H9 (cell line): ENCODE results near the gene MED27. TPM values are rescaled to one million over a fixed set of nuclear protein-coding genes. Genes with fewer than 3 reads are reported as not detected.

Experiments
- DNase-seq: peaks from one replicate; pipeline ENCODE4 v3.0.0-alpha.2; 2017
- H2AFZ ChIP-seq: one replicate; pipeline ENCODE4 v1.6.1; 2013; ENCODE audit warnings: mild to moderate bottlenecking, low read length, control low read depth, moderate library complexity
- H2AK5ac ChIP-seq: 2 replicates; pipeline ENCODE4 v1.6.1; 2013; ENCODE audit warnings: low read length, control low read depth, mixed read lengths; ENCODE audit not compliant: insufficient read length
- H2BK120ac ChIP-seq: one replicate; pipeline ENCODE4 v1.6.1; 2013; ENCODE audit warnings: low read depth, mild to moderate bottlenecking, low read length, control low read depth, inconsistent platforms; ENCODE audit not compliant: poor library complexity, severe bottlenecking
- H2BK12ac ChIP-seq: 2 replicates; pipeline ENCODE4 v1.6.1; 2013; ENCODE audit warnings: low read length, control low read depth, mixed read lengths, low read depth; ENCODE audit not compliant: insufficient read length
- H2BK15ac ChIP-seq: 2 replicates; pipeline ENCODE4 v1.6.1; 2013; ENCODE audit warnings: low read depth, low read length, control low read depth
- H2BK20ac ChIP-seq: one replicate; pipeline ENCODE4 v1.6.1; 2013; ENCODE audit warnings: low read depth, mild to moderate bottlenecking, low read length, control low read depth, inconsistent platforms; ENCODE audit not compliant: poor library complexity, severe bottlenecking
- H2BK5ac ChIP-seq: 2 replicates; pipeline ENCODE4 v1.6.1; 2013; ENCODE audit warnings: low read length, control low read depth, mixed read lengths; ENCODE audit not compliant: insufficient read length
- H3K14ac ChIP-seq: 2 replicates; pipeline ENCODE4 v1.6.1; 2013; ENCODE audit warnings: low read length, control low read depth; ENCODE audit not compliant: insufficient read depth
- H3K18ac ChIP-seq: 2 replicates; pipeline ENCODE4 v1.6.1; 2013; ENCODE audit warnings: low read depth, mild to moderate bottlenecking, mixed read lengths, low read length, control low read depth; ENCODE audit not compliant: insufficient read length
- H3K23ac ChIP-seq: 2 replicates; pipeline ENCODE4 v1.6.1; 2013; ENCODE audit warnings: low read length, control low read depth, mixed read lengths, low read depth; ENCODE audit not compliant: insufficient read length
- H3K23me2 ChIP-seq: 2 replicates; pipeline ENCODE4 v1.6.1; 2013; ENCODE audit warnings: low read depth, mild to moderate bottlenecking, mixed read lengths, low read length, control low read depth; ENCODE audit not compliant: insufficient read length, poor library complexity, severe bottlenecking
- H3K27ac ChIP-seq: 2 replicates; pipeline ENCODE4 v1.5.1; 2013; ENCODE audit warnings: low read length, control low read depth, mixed read lengths, low read depth; ENCODE audit not compliant: insufficient read length
- H3K27me3 ChIP-seq: 2 replicates; pipeline ENCODE4 v1.6.1; 2013; ENCODE audit warnings: low read length, control low read depth, inconsistent platforms; ENCODE audit not compliant: insufficient read depth
- H3K4ac ChIP-seq: 2 replicates; pipeline ENCODE4 v1.6.1; 2013; ENCODE audit warnings: low read depth, mild to moderate bottlenecking, control low read depth, inconsistent platforms, low read length, moderate library complexity
- H3K4me1 ChIP-seq: 2 replicates; pipeline ENCODE4 v1.6.1; 2013; ENCODE audit warnings: low read length, control low read depth, inconsistent platforms; ENCODE audit not compliant: insufficient read depth
- H3K4me2 ChIP-seq: 2 replicates; pipeline ENCODE4 v1.6.1; 2013; ENCODE audit warnings: low read length, control low read depth, mixed read lengths; ENCODE audit not compliant: insufficient read length, insufficient read depth
- H3K56ac ChIP-seq: 2 replicates; pipeline ENCODE4 v1.6.1; 2013; ENCODE audit warnings: low read depth, mild to moderate bottlenecking, mixed read lengths, low read length, control low read depth; ENCODE audit not compliant: insufficient read length
- H3K79me1 ChIP-seq: 2 replicates; pipeline ENCODE4 v1.6.1; 2013; ENCODE audit warnings: low read depth, mild to moderate bottlenecking, moderate library complexity, low read length, control low read depth, inconsistent platforms; ENCODE audit not compliant: insufficient read depth, poor library complexity, severe bottlenecking
- H3K79me2 ChIP-seq: 2 replicates; pipeline ENCODE4 v1.6.1; 2013; ENCODE audit warnings: low read length, control low read depth, inconsistent platforms; ENCODE audit not compliant: insufficient read depth
- H3K9ac ChIP-seq: 2 replicates; pipeline ENCODE4 v1.6.1; 2013; ENCODE audit warnings: low read length, control low read depth, mixed read lengths; ENCODE audit not compliant: insufficient read length; ENCODE audit errors: extremely low read depth
- H3K9me3 ChIP-seq: one replicate; pipeline ENCODE4 v1.6.1; 2013; ENCODE audit warnings: low read depth, low read length, inconsistent platforms; ENCODE audit not compliant: control insufficient read depth
- H3T11ph ChIP-seq: one replicate; pipeline ENCODE4 v1.6.1; 2013; ENCODE audit warnings: mild to moderate bottlenecking, low read length, control low read depth, inconsistent platforms
- H4K20me1 ChIP-seq: one replicate; pipeline ENCODE4 v1.6.1; 2013; ENCODE audit not compliant: control insufficient read depth, insufficient read length, insufficient read depth
- H4K5ac ChIP-seq: 2 replicates; pipeline ENCODE4 v1.6.1; 2013; ENCODE audit warnings: low read depth, mild to moderate bottlenecking, mixed read lengths, low read length, control low read depth; ENCODE audit not compliant: insufficient read length
- H4K8ac ChIP-seq: replicated peaks from 2 replicates; pipeline ENCODE4 v1.6.1; 2013; ENCODE audit warnings: low read length, control low read depth, mixed read lengths, low read depth; ENCODE audit not compliant: insufficient read length
- H4K91ac ChIP-seq: 2 replicates; pipeline ENCODE4 v1.6.1; 2013; ENCODE audit warnings: low read depth, mild to moderate bottlenecking, moderate library complexity, mixed read lengths, low read length, control low read depth; ENCODE audit not compliant: insufficient read length
- H3K27ac Mint-ChIP-seq, 3 experiments: 2 replicates in 2 of 3; 3 replicates in 1 of 3; pipeline ENCODE4 v1.8.0; 2020 to 2021; ENCODE audit warnings: mixed read lengths in 3 of 3, mild to moderate bottlenecking in 1 of 3, moderate library complexity in 1 of 3
- H3K27me3 Mint-ChIP-seq: 2 replicates; pipeline ENCODE4 v1.8.0; 2021; ENCODE audit warnings: low read depth, mild to moderate bottlenecking, moderate library complexity, mixed read lengths
- H3K36me3 Mint-ChIP-seq, 3 experiments: 2 replicates in 2 of 3; 3 replicates in 1 of 3; pipeline ENCODE4 v1.8.0; 2020 to 2021; ENCODE audit warnings: low read depth in 3 of 3, mixed read lengths in 3 of 3; ENCODE audit not compliant: insufficient read depth in 1 of 3
- H3K4me1 Mint-ChIP-seq, 2 experiments: 2 replicates each; pipeline ENCODE4 v1.8.0; 2020; ENCODE audit warnings: mixed read lengths in 2 of 2
- H3K4me3 Mint-ChIP-seq, 2 experiments: 2 replicates in 1 of 2; 3 replicates in 1 of 2; pipeline ENCODE4 v1.8.0; 2020 to 2021; ENCODE audit warnings: mild to moderate bottlenecking in 2 of 2, mixed read lengths in 2 of 2, moderate library complexity in 1 of 2
- H3K9me3 Mint-ChIP-seq, 2 experiments: 2 replicates in 1 of 2; 3 replicates in 1 of 2; pipeline ENCODE4 v1.8.0; 2020; ENCODE audit warnings: mild to moderate bottlenecking in 2 of 2, mixed read lengths in 2 of 2, moderate library complexity in 1 of 2
- WGBS: extraction: QIAGEN DNeasy Blood & Tissue Kit; methylation state at CpG from one replicate; pipeline ENCODE4 v1.1.7; 2013; ENCODE audit warnings: missing lambda C conversion rate, low lambda C conversion rate, mixed read lengths; ENCODE audit not compliant: insufficient read length; ENCODE audit errors: extremely low coverage; 5-methylcytosine and 5-hydroxymethylcytosine counted together
- total RNA-seq: library from RNA; stranded (reverse); gene quantifications from 2 replicates; pipeline ENCODE4 v1.2.1, GENCODE V29; 2021
- TF ChIP-seq, protein P1 (sequence below): fragments of 200-600 bp; sonication (generic); conservative IDR thresholded peaks from 3 replicates; pipeline ENCODE4 v1.8.0; 2021; ENCODE audit warnings: antibody characterized with exemption, mild to moderate bottlenecking

MED27 gene
- total RNA-seq, 1 experiment from 2014 or later: 33.5 TPM

- no CpG with 5 or more reads among the region's 5 CpGs for WGBS
- H3K79me2 ChIP-seq: no peaks in the 10 kb centered on the region
- H3K23me2 ChIP-seq: no peaks in the 10 kb centered on the region
- no peak overlapping the region for H2BK20ac ChIP-seq
- H4K8ac ChIP-seq: no peak overlapping the region
- H3K9ac ChIP-seq: no peak overlapping the region
- H3K14ac ChIP-seq: no peak overlapping the region
- no peak overlapping the region for H3K4me2 ChIP-seq
- no peak overlapping the region for H4K5ac ChIP-seq
- H2BK120ac ChIP-seq: no peak overlapping the region
- no peak overlapping the region for H2BK5ac ChIP-seq
- H2AFZ ChIP-seq: no peak overlapping the region
- H2BK12ac ChIP-seq: no peak overlapping the region
- H4K20me1 ChIP-seq: no peaks in the 10 kb centered on the region
- H3K4me1 ChIP-seq: no peaks in the 10 kb centered on the region
- H3K4ac ChIP-seq: no peak overlapping the region
- no peak overlapping the region for H3K18ac ChIP-seq
- TF ChIP-seq, protein P1, sequence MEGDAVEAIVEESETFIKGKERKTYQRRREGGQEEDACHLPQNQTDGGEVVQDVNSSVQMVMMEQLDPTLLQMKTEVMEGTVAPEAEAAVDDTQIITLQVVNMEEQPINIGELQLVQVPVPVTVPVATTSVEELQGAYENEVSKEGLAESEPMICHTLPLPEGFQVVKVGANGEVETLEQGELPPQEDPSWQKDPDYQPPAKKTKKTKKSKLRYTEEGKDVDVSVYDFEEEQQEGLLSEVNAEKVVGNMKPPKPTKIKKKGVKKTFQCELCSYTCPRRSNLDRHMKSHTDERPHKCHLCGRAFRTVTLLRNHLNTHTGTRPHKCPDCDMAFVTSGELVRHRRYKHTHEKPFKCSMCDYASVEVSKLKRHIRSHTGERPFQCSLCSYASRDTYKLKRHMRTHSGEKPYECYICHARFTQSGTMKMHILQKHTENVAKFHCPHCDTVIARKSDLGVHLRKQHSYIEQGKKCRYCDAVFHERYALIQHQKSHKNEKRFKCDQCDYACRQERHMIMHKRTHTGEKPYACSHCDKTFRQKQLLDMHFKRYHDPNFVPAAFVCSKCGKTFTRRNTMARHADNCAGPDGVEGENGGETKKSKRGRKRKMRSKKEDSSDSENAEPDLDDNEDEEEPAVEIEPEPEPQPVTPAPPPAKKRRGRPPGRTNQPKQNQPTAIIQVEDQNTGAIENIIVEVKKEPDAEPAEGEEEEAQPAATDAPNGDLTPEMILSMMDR: no peak
- no peaks in the 10 kb centered on the region for H3K36me3 Mint-ChIP-seq
- H3K23ac ChIP-seq: no peak overlapping the region
- H2AK5ac ChIP-seq: no peak overlapping the region
- H3K56ac ChIP-seq: no peak overlapping the region
- no peak overlapping the region for H3T11ph ChIP-seq
- no peaks in the 10 kb centered on the region for H3K9me3 Mint-ChIP-seq
- H4K91ac ChIP-seq: no peak overlapping the region
- peaks cover 25% of the 10 kb centered on the region for H3K27me3 Mint-ChIP-seq
- H3K27me3 ChIP-seq: no peaks in the 10 kb centered on the region
- no peak overlapping the region for H3K27ac ChIP-seq
- H3K79me1 ChIP-seq: no peaks in the 10 kb centered on the region
- no peak for DNase-seq
- H3K4me3 Mint-ChIP-seq: no peak overlapping the region
- H3K27ac Mint-ChIP-seq: no peak overlapping the region
- peaks cover 4 to 9% of the 10 kb centered on the region in 2 experiments; a peak in 3 of 4 replicates for H3K4me1 Mint-ChIP-seq
- no peaks in the 10 kb centered on the region for H3K9me3 ChIP-seq
- no peak overlapping the region for H2BK15ac ChIP-seq
Observed at GRCh38 chr9:132090771-132091170, 11.1 kb upstream of the MED27 start.
